GM12873 (cell line): ENCODE measurements around the gene ACOT11.

ENCODE experiments used
- TF ChIP-seq, protein P1 (sequence below): IDR thresholded peaks from 2 replicates; pipeline ENCODE4 v1.5.1; 2012; ENCODE audit warnings: low read depth, mild to moderate bottlenecking, moderate library complexity, low read length, control low read depth; ENCODE audit not compliant: insufficient read depth; ENCODE audit errors: missing control alignments

The ACOT11 gene

DNA sequence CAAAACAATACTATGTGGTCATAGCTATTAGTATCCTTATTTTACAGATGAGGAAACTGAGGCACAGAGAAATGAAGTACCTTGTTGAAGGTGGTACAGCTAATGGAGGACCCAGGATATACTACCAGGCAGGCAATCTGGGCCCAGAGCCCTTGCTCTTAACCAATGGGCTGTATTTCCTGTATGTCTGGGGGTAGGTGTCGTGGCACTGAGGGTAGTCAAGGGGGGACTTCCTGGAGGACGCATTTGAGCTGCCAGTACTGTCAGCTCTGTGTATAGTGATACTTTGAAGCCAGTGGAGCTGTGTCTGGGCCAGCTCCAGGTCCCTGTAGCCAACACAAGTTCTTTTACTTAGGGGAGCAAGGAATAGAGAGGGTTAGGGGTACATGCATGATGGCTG is 40.3 kb downstream of the ACOT11 start:
- TF ChIP-seq, protein P1, sequence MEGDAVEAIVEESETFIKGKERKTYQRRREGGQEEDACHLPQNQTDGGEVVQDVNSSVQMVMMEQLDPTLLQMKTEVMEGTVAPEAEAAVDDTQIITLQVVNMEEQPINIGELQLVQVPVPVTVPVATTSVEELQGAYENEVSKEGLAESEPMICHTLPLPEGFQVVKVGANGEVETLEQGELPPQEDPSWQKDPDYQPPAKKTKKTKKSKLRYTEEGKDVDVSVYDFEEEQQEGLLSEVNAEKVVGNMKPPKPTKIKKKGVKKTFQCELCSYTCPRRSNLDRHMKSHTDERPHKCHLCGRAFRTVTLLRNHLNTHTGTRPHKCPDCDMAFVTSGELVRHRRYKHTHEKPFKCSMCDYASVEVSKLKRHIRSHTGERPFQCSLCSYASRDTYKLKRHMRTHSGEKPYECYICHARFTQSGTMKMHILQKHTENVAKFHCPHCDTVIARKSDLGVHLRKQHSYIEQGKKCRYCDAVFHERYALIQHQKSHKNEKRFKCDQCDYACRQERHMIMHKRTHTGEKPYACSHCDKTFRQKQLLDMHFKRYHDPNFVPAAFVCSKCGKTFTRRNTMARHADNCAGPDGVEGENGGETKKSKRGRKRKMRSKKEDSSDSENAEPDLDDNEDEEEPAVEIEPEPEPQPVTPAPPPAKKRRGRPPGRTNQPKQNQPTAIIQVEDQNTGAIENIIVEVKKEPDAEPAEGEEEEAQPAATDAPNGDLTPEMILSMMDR = no peak

DNA sequence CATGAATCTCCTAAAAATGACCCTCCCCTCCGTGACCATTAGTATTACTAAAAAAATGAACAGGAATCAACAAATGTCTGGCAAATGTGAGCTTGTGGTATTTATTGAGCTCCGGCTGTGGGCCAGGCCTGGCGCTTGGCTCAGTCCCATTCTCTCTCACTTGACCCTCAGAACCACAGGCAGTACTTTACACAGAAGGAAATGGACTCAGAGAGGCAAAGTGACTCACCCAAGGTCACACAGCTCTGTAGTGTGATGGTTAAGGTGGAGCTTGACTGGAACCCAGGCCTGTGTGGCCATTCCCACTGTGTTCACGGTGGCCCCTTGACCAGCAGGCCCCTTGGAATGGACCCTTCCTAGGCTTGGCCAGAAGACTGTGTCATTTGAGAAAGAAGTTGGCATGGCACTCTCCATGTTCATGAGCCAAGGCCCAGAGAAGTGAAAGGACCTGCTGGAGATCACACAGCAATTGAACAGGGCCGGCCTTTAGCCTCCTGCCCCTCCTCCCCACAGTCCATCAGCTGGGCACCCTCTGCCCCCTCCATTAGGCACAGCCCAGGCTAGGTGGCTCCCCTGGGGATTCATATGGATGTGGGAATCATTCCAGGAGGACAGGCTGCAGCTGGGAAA is 43.2 kb downstream of the ACOT11 start:
- TF ChIP-seq, protein P1 = no peak

- TF ChIP-seq, protein P1 = no peak
These were observed 45.6 kb downstream of the ACOT11 start for GRCh38 chr1:54593571-54594160.

GRCh38 chr1:54594463-54594862 is 46.4 kb downstream of the ACOT11 start:
- TF ChIP-seq, protein P1 = no peak

- TF ChIP-seq, protein P1 = no peak
These were observed 48.0 kb downstream of the ACOT11 start for GRCh38 chr1:54595956-54596498.

- TF ChIP-seq, protein P1 = no peak
These were observed 48.7 kb downstream of the ACOT11 start for GRCh38 chr1:54596756-54597155.

DNA sequence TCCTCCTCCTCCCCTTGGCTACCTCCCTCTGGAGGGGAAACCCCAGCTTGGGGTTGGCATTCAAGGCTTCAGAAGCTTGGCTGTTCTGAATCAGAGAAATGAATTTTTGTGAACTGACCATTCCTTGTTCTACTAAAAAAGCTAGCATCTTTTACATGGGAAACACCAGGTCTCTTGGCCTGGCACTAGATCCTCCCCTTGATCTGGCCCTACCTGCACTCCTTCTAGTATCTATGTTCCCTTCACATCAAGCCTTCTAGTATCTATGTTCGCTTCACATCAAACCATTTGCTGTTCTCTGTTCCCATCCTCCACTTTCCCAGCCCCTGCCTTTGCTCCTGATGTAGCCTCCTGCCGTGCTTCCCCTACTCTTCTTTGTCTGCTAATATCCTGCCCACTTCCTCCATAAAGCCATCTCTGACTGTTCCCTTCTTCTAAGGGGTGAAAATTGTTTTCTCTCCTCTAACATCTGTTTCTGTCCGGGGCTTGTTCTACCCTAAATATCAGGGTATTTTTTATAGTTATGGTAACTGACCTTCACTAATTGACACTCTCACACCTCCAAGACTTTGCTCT is 49.5 kb downstream of the ACOT11 start:
- TF ChIP-seq, protein P1 = no peak
